GM12892 (cell line): ENCODE data around the gene ARHGAP31.

ENCODE experiments used
- POLR2A ChIP-seq: IDR thresholded peaks from 2 replicates; pipeline ENCODE4 v1.6.1; 2011; ENCODE audit warnings: low read depth, low read length, control low read depth
- POLR2AphosphoS5 ChIP-seq: IDR thresholded peaks from 2 replicates; pipeline ENCODE4 v1.6.1; 2011; ENCODE audit warnings: low read depth, low read length, control low read depth

- TF ChIP-seq POLR2AphosphoS5 (no peak), POLR2A (no peak)
These were observed 6.8 kb downstream of the ARHGAP31 start for GRCh38 chr3:119300991-119301391.
